CD4-positive, alpha-beta T cell treated with Interleukin-10 for 1 hour (primary cell): ENCODE data around the gene SMIM1.

ENCODE experiments used
- DNase-seq: peaks from one replicate; pipeline ENCODE4 v3.0.0-alpha.2; 2020

SMIM1 gene

DNA sequence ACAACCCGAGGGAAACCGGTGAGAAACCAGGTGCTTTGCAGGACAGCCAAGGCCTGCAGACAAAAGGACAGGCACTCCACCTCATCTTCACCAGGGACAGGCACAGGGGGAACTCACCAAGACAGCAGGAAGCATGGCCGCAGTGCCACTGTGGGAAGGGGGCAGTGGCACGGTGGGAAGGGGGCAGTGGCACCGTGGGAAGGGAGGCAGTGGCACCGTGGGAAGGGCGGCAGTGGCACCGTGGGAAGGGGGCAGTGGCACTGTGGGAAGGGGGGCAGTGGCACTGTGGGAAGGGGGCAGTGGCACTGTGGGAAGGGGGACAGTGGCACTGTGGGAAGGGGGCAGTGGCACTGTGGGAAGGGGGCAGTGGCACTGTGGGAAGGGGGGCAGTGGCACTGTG is 52.1 kb downstream of the SMIM1 start:
- DNase-seq: no peak

GRCh38 chr1:3825356-3825755 is 52.8 kb downstream of the SMIM1 start:
- no peak for DNase-seq
